A549 (cell line): Measurements from ENCODE around the gene MPDU1. TPM values are rescaled to one million over a fixed set of nuclear protein-coding genes. Genes with fewer than 3 reads are reported as not detected.
A peak's percentile ranks its signal among the peaks of the same experiment; 100 is the strongest.

Source experiments
- ATAC-seq, 2 experiments: fragments of 200-7000 bp in 1 of 2; fragments of >200 bp in 1 of 2; cut with Nextera tagmentation in 1 of 2; cut with Tn5 transposase in 1 of 2; 3 replicates each; pipeline versions ENCODE4 v1.8.0 to v1.9.1; 2018 to 2020; ENCODE audit warnings: mild to moderate bottlenecking in 1 of 2, moderate library complexity in 1 of 2
- CTCF ChIA-PET: fragments of 300-600 bp; sonication (Branson Sonifier 250); formaldehyde crosslinking; extraction: SDS; loops from one replicate; lab custom pipeline; 2021; ENCODE audit warnings: antibody characterized with exemption, inconsistent platforms; lab: Yijun Ruan, JAX
- POLR2A ChIA-PET: fragments of 350-600 bp; formaldehyde crosslinking; extraction: SDS; loops from one replicate; lab custom pipeline; 2021; ENCODE audit warnings: antibody characterized with exemption, inconsistent platforms; lab: Yijun Ruan, JAX
- DNase-seq, 2 experiments: peaks; one replicate each; pipeline versions ENCODE4 v3.0.0 to v3.0.0-alpha.2; 2011 to 2016; ENCODE audit warnings: low read depth in 1 of 2, low spot score in 1 of 2
- FAIRE-seq: peaks from 2 replicates; lab custom pipeline; 2011; peaks lifted over from hg19 to GRCh38; lab: Jason Lieb, UNC
- H3K27ac ChIP-seq, 2 experiments: fragments of >200 bp; sonication (Bioruptor Twin); formaldehyde crosslinking; 3 replicates each; pipeline ENCODE4 v1.5.1; 2016 to 2017
- H3K4me1 ChIP-seq: fragments of >200 bp; sonication (Bioruptor Twin); formaldehyde crosslinking; 3 replicates; pipeline ENCODE4 v1.6.1; 2016
- H3K4me2 ChIP-seq: fragments of >200 bp; sonication (Bioruptor Twin); formaldehyde crosslinking; 3 replicates; pipeline ENCODE4 v1.6.1; 2016
- H3K4me3 ChIP-seq: fragments of >200 bp; sonication (Bioruptor Twin); formaldehyde crosslinking; 3 replicates; pipeline ENCODE4 v1.5.1; 2016
- H3K9me3 ChIP-seq: fragments of >200 bp; sonication (Bioruptor Twin); formaldehyde crosslinking; 3 replicates; pipeline ENCODE4 v1.6.1; 2016
- BHLHE40 ChIP-seq: IDR thresholded peaks from 2 replicates; pipeline ENCODE4 v1.6.1; 2012; ENCODE audit warnings: low read depth, low read length, inconsistent platforms
- CBX8 ChIP-seq: fragments of 200-600 bp; sonication (generic); IDR thresholded peaks from 2 replicates; pipeline ENCODE4 v1.6.1; 2016
- CEBPB ChIP-seq, 2 experiments: fragments of >200 bp in 1 of 2; sonication (Bioruptor Twin) in 1 of 2; formaldehyde crosslinking in 1 of 2; IDR thresholded peaks; 2 replicates each; pipeline ENCODE4 v1.6.1; 2012 to 2016
- ESRRA ChIP-seq: fragments of 150-350 bp; IDR thresholded peaks from 2 replicates; pipeline ENCODE4 v1.6.1; 2014; ENCODE audit warnings: mild to moderate bottlenecking, low read length, borderline replicate concordance
- FOSB ChIP-seq: fragments of 250-450 bp; sonication (Bioruptor Pico); IDR thresholded peaks from 2 replicates; pipeline ENCODE4 v1.5.0; 2020; ENCODE audit warnings: mild to moderate bottlenecking, moderate library complexity
- FOSL2 ChIP-seq, 2 experiments: fragments of 450-650 bp in 1 of 2; fragments of >200 bp in 1 of 2; sonication (Bioruptor Twin) in 1 of 2; formaldehyde crosslinking; IDR thresholded peaks; 2 replicates each; pipeline versions ENCODE4 v1.5.0 to v1.6.1; 2016 to 2020; ENCODE audit warnings: mild to moderate bottlenecking in 1 of 2, moderate library complexity in 1 of 2
- HDAC2 ChIP-seq: fragments of 200-600 bp; sonication (generic); IDR thresholded peaks from 2 replicates; pipeline ENCODE4 v1.6.1; 2016
- JUN ChIP-seq, 2 experiments: fragments of >200 bp; sonication (Bioruptor Twin); formaldehyde crosslinking; IDR thresholded peaks; 2 replicates in 1 of 2; 3 replicates in 1 of 2; pipeline ENCODE4 v1.6.1; 2016 to 2017
- KDM1A ChIP-seq: fragments of 200-600 bp; sonication (generic); IDR thresholded peaks from 2 replicates; pipeline ENCODE4 v1.6.1; 2016; ENCODE audit warnings: low read depth, mild to moderate bottlenecking
- KDM5A ChIP-seq: fragments of 200-600 bp; sonication (generic); IDR thresholded peaks from 2 replicates; pipeline ENCODE4 v1.6.1; 2016; ENCODE audit warnings: antibody characterized with exemption, mild to moderate bottlenecking
- MAZ ChIP-seq: fragments of 150-350 bp; IDR thresholded peaks from 2 replicates; pipeline ENCODE4 v1.6.1; 2014; ENCODE audit warnings: antibody characterized with exemption, low read depth, low read length, borderline replicate concordance
- MYC ChIP-seq: IDR thresholded peaks from 2 replicates; pipeline ENCODE4 v1.6.1; 2012; ENCODE audit warnings: mild to moderate bottlenecking, inconsistent platforms, low read length, improper control_type of control experiment, borderline replicate concordance
- PHF8 ChIP-seq: fragments of 200-600 bp; sonication (generic); IDR thresholded peaks from 2 replicates; pipeline ENCODE4 v1.6.1; 2016; ENCODE audit warnings: low read depth, mild to moderate bottlenecking, antibody characterized with exemption, moderate library complexity, borderline replicate concordance
- POLR2A ChIP-seq: IDR thresholded peaks from 2 replicates; pipeline ENCODE4 v1.6.1; 2012; ENCODE audit warnings: mild to moderate bottlenecking, low read length
- RFX5 ChIP-seq: fragments of 450-650 bp; IDR thresholded peaks from 2 replicates; pipeline ENCODE4 v1.7.1; 2014; ENCODE audit warnings: antibody characterized with exemption, mild to moderate bottlenecking, moderate library complexity
- SMC3 ChIP-seq: fragments of >200 bp; sonication (Bioruptor Twin); formaldehyde crosslinking; IDR thresholded peaks from 3 replicates; pipeline ENCODE4 v1.6.1; 2018; ENCODE audit warnings: inconsistent platforms
- ZFP36 ChIP-seq: fragments of 450-650 bp; IDR thresholded peaks from 2 replicates; pipeline ENCODE4 v1.6.1; 2014; ENCODE audit warnings: borderline replicate concordance; ENCODE audit not compliant: partially characterized antibody
- ZSCAN20 ChIP-seq: fragments of 250-450 bp; sonication (Bioruptor Pico); IDR thresholded peaks from 2 replicates; pipeline ENCODE4 v1.8.0; 2022; ENCODE audit warnings: mild to moderate bottlenecking, moderate library complexity
- WGBS: methylation state at CpG from one replicate; pipeline ENCODE4 v1.1.6; 2017; ENCODE audit errors: missing lambda C conversion rate; 5-methylcytosine and 5-hydroxymethylcytosine counted together
- polyA plus RNA-seq, 4 experiments: library from polyadenylated mRNA; depleted of rRNA in 3 of 4; stranded (reverse); fragments of >200 nt; fragmentation: RNase III in 1 of 4; extraction: RNeasy Plus Mini Kit Qiagen cat#74134 plus additional on column Dnase treatment in 1 of 4; gene quantifications; 2 replicates in 3 of 4; 3 replicates in 1 of 4; pipeline ENCODE4 v1.2.3, GENCODE V29; 2011 to 2017
- TF ChIP-seq, protein P1 (sequence below): IDR thresholded peaks from 2 replicates; pipeline ENCODE4 v1.6.1; 2012; ENCODE audit warnings: low read depth, borderline replicate concordance
- TF ChIP-seq, protein P2 (sequence below): fragments of >200 bp; sonication (Bioruptor Twin); formaldehyde crosslinking; IDR thresholded peaks from 3 replicates; pipeline ENCODE4 v1.6.1; 2016
- TF ChIP-seq, protein P3 (sequence below): IDR thresholded peaks from 2 replicates; pipeline ENCODE4 v1.6.1; 2012
- TF ChIP-seq, protein P4 (sequence below): fragments of 200-600 bp; sonication (generic); IDR thresholded peaks from 2 replicates; pipeline ENCODE4 v1.6.1; 2016; ENCODE audit warnings: antibody characterized with exemption, mild to moderate bottlenecking, moderate library complexity
- TF ChIP-seq, protein P5 (sequence below): fragments of 250-450 bp; sonication (Bioruptor Pico); IDR thresholded peaks from 2 replicates; pipeline ENCODE4 v1.5.0; 2020; ENCODE audit warnings: low read depth, mild to moderate bottlenecking, moderate library complexity

Gene MPDU1
- polyA plus RNA-seq, 2 of the 4 experiments (the other 2 are of a cell fraction), result 134 to 148 TPM

DNA sequence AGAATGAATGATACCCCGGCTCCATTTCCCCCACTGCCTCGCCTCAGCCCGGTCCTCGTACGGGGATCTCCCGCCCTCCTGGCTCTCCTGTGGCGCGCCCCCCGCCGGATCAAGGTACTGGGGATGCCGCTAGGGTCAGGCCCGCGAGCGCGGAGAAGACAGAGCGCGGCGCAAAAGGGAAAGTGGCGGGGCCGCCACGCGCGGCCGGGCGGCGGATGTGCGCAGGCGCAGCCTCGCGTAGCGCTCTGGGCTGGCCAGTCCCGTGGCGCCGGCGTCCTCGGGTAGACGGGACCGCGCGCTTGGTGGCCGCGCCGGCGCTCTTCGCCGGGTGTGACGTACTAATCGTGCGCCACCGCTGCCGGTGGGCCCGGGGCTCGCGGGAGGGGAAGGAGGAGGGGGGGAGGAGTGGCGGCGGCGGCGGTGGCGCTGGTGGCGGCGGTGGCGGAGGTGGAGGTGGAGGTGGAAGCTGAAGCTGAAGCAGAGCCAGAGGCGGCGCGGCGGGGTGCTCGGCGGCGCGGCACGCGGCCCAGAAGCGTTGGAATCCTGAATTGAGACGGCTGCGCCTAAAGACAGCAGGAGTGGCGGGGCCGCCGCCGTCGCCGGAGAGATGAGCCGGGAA lies 22.0 kb upstream of the MPDU1 start, which contains the start of gene SENP3:
TSS of gene SENP3 (plus strand) at position 331 of the 619 bp plus-strand sequence. CDS start 1,158 bp downstream, outside the sequence.
- ChIA-PET CTCF (interaction anchor here (0.6 to 11.3 kb wide), 64 partner anchors 9 to 516 kb away, joined by 3 to 232 read pairs (median 10); partner anchors contain the start of genes ACADVL, CD68, CHRNB1 and DLG4), POLR2A (interaction anchor here (0.9 to 2.8 kb wide), 6 partner anchors 8 to 126 kb away, joined by 3 to 33 read pairs (median 8); partner anchors contain the start of genes MPDU1, POLR2A, TP53 and WRAP53)
- Histone ChIP-seq H3K9me3 (no peaks in the 10 kb centered on the region), H3K4me3 (peak within 1 kb of the TSS; percentile 77), H3K4me1 (peaks cover 45% of the 10 kb centered on the region), H3K4me2 (peak within 1 kb of the TSS; percentile 89), H3K27ac (peak within 1 kb of the TSS; percentile 90 to 97)
- under 1% methylated on average over 63 of the region's 82 CpGs for WGBS
- ATAC-seq, result peak; percentile 64 to 88
- TF ChIP-seq ZSCAN20 (no peak), ESRRA (no peak), FOSB (CRISPR knock-in tag) (no peak), MAZ (0 out of 2 replicates have a peak, but pooled peaks have one; percentile 25), RFX5 (no peak), HDAC2 (0 out of 2 replicates have a peak, but pooled peaks have one; percentile 7), PHF8 (peak; percentile 58), CEBPB (IDR thresholded peaks at IDR 0.05) (no peak), FOSL2 (IDR thresholded peaks at IDR 0.05) (no peak), FOSL2 (CRISPR knock-in tag; IDR thresholded peaks at IDR 0.05) (no peak), POLR2A (peak; percentile 79), KDM1A (no peak), JUN (IDR thresholded peaks at IDR 0.05) (peak in 1 of 2 experiments; percentile 83; a peak in 3 of 5 replicates), ZFP36 (no peak), MYC (peak; percentile 59), BHLHE40 (no peak), CBX8 (no peak), SMC3 (no peak), KDM5A (peak; percentile 52; the same call in 1 of the 2 replicates)
- TF ChIP-seq, protein P1, sequence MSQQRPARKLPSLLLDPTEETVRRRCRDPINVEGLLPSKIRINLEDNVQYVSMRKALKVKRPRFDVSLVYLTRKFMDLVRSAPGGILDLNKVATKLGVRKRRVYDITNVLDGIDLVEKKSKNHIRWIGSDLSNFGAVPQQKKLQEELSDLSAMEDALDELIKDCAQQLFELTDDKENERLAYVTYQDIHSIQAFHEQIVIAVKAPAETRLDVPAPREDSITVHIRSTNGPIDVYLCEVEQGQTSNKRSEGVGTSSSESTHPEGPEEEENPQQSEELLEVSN, result peak; percentile 67
- TF ChIP-seq, protein P2, sequence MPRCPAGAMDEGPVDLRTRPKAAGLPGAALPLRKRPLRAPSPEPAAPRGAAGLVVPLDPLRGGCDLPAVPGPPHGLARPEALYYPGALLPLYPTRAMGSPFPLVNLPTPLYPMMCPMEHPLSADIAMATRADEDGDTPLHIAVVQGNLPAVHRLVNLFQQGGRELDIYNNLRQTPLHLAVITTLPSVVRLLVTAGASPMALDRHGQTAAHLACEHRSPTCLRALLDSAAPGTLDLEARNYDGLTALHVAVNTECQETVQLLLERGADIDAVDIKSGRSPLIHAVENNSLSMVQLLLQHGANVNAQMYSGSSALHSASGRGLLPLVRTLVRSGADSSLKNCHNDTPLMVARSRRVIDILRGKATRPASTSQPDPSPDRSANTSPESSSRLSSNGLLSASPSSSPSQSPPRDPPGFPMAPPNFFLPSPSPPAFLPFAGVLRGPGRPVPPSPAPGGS, result peak; percentile 67; the same call in 1 of the 3 replicates
- TF ChIP-seq, protein P3, sequence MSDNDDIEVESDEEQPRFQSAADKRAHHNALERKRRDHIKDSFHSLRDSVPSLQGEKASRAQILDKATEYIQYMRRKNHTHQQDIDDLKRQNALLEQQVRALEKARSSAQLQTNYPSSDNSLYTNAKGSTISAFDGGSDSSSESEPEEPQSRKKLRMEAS, result peak; percentile 70
- TF ChIP-seq, protein P4, sequence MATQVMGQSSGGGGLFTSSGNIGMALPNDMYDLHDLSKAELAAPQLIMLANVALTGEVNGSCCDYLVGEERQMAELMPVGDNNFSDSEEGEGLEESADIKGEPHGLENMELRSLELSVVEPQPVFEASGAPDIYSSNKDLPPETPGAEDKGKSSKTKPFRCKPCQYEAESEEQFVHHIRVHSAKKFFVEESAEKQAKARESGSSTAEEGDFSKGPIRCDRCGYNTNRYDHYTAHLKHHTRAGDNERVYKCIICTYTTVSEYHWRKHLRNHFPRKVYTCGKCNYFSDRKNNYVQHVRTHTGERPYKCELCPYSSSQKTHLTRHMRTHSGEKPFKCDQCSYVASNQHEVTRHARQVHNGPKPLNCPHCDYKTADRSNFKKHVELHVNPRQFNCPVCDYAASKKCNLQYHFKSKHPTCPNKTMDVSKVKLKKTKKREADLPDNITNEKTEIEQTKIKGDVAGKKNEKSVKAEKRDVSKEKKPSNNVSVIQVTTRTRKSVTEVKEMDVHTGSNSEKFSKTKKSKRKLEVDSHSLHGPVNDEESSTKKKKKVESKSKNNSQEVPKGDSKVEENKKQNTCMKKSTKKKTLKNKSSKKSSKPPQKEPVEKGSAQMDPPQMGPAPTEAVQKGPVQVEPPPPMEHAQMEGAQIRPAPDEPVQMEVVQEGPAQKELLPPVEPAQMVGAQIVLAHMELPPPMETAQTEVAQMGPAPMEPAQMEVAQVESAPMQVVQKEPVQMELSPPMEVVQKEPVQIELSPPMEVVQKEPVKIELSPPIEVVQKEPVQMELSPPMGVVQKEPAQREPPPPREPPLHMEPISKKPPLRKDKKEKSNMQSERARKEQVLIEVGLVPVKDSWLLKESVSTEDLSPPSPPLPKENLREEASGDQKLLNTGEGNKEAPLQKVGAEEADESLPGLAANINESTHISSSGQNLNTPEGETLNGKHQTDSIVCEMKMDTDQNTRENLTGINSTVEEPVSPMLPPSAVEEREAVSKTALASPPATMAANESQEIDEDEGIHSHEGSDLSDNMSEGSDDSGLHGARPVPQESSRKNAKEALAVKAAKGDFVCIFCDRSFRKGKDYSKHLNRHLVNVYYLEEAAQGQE, result no peak
- TF ChIP-seq, protein P5, sequence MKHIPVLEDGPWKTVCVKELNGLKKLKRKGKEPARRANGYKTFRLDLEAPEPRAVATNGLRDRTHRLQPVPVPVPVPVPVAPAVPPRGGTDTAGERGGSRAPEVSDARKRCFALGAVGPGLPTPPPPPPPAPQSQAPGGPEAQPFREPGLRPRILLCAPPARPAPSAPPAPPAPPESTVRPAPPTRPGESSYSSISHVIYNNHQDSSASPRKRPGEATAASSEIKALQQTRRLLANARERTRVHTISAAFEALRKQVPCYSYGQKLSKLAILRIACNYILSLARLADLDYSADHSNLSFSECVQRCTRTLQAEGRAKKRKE, result no peak
- FAIRE-seq, result no peak
- DNase-seq, result peak; percentile 94 to 98
